CD4-positive, alpha-beta T cell (primary cell): ENCODE data around the gene TSR3. TPM values are rescaled to one million over a fixed set of nuclear protein-coding genes. Genes with fewer than 3 reads are reported as not detected.

Source experiments
- ATAC-seq: fragments of 200-7000 bp; cut with Tn5 transposase; one replicate; pipeline ENCODE4 v1.10.0; 2022; ENCODE audit warnings: mild to moderate bottlenecking; ENCODE audit not compliant: poor library complexity
- CTCF ChIA-PET: fragments of 350-600 bp; sonication (Branson Sonifier 250); formaldehyde crosslinking; loops from one replicate; lab custom pipeline; 2021; ENCODE audit warnings: antibody characterized with exemption, inconsistent platforms; lab: Charles Lee
- POLR2A ChIA-PET: fragments of 350-600 bp; sonication (Branson Sonifier 250); formaldehyde crosslinking; loops from one replicate; lab custom pipeline; 2021; ENCODE audit warnings: antibody characterized with exemption, inconsistent platforms; lab: Charles Lee
- DNase-seq, 14 experiments: peaks; one replicate each; pipeline ENCODE4 v3.0.0-alpha.2; 2013 to 2020; ENCODE audit warnings: mixed read lengths in 2 of 14
- H3K27ac ChIP-seq, 2 donors: one replicate each; pipeline versions ENCODE4 v1.5.1 to v1.7.0; 2013; ENCODE audit warnings: low read length in 2 of 2, low read depth in 1 of 2, mild to moderate bottlenecking in 1 of 2
- H3K27me3 ChIP-seq, 2 experiments: 1 replicate in 1 of 2; 2 replicates in 1 of 2; pipeline versions ENCODE4 v1.6.1 to v1.7.0; 2013; ENCODE audit warnings: low read length in 2 of 2, control low read depth in 1 of 2, mild to moderate bottlenecking in 1 of 2, moderate library complexity in 1 of 2; ENCODE audit not compliant: insufficient read depth in 2 of 2, control insufficient read depth in 1 of 2
- H3K36me3 ChIP-seq: one replicate; pipeline ENCODE4 v1.6.1; 2013; ENCODE audit warnings: low read length, control low read depth; ENCODE audit not compliant: insufficient read depth
- H3K4me1 ChIP-seq: one replicate; pipeline ENCODE4 v1.6.1; 2013; ENCODE audit warnings: low read length, control low read depth; ENCODE audit not compliant: insufficient read depth
- H3K4me3 ChIP-seq: one replicate; pipeline ENCODE4 v1.5.1; 2013; ENCODE audit warnings: mild to moderate bottlenecking, low read length, moderate library complexity
- H3K9me3 ChIP-seq, 2 experiments: 1 replicate in 1 of 2; 2 replicates in 1 of 2; pipeline versions ENCODE4 v1.6.1 to v1.7.0; 2013; ENCODE audit warnings: low read length in 2 of 2, mild to moderate bottlenecking in 2 of 2, control low read depth in 1 of 2, moderate library complexity in 1 of 2; ENCODE audit not compliant: control insufficient read depth in 1 of 2, insufficient read depth in 1 of 2
- H3K27ac Mint-ChIP-seq: one replicate; pipeline ENCODE4 v1.8.0; 2020; ENCODE audit warnings: mixed read lengths
- H3K27me3 Mint-ChIP-seq: one replicate; pipeline ENCODE4 v1.8.0; 2021; ENCODE audit warnings: mixed read lengths
- H3K36me3 Mint-ChIP-seq: one replicate; pipeline ENCODE4 v1.8.0; 2021; ENCODE audit warnings: low read depth, mixed read lengths
- H3K4me1 Mint-ChIP-seq: one replicate; pipeline ENCODE4 v1.8.0; 2021; ENCODE audit warnings: low read depth, mixed read lengths
- H3K4me3 Mint-ChIP-seq: one replicate; pipeline ENCODE4 v1.8.0; 2020; ENCODE audit warnings: mild to moderate bottlenecking, mixed read lengths
- H3K9me3 Mint-ChIP-seq: one replicate; pipeline ENCODE4 v1.8.0; 2020; ENCODE audit warnings: mixed read lengths
- CTCF ChIP-seq: fragments of 200-600 bp; IDR thresholded peaks from one replicate; pipeline ENCODE4 v1.8.0; 2022; ENCODE audit warnings: antibody characterized with exemption, mild to moderate bottlenecking
- intact Hi-C, 2 experiments: fragments of 100-400 bp; cut with DNase I in 1 of 2; cut with micrococcal nuclease in 1 of 2; formaldehyde crosslinking; loops; one replicate each; pipeline versions ENCODE4 v1.15.1 to v1.9.0; 2023 to 2025; cut with DNase I, micrococcal nuclease
- total RNA-seq, 174 experiments: library from RNA in 2 of 174; stranded (reverse) in 2 of 174; gene quantifications; one replicate each; pipeline ENCODE4 v1.2.3 and lab custom pipeline; 2021 to 2026

Gene TSR3
- total RNA-seq, 2 experiments from 2014 or later: 19.9 to 21.4 TPM

- Mint-ChIP-seq H3K4me3 (no peak overlapping the region), H3K27ac (no peak overlapping the region), H3K9me3 (no peaks in the 10 kb centered on the region), H3K27me3 (no peaks in the 10 kb centered on the region), H3K36me3 (peaks cover 31% of the 10 kb centered on the region), H3K4me1 (peaks cover under 1% of the 10 kb centered on the region)
- TF ChIP-seq CTCF: no peak
- CTCF ChIA-PET: no interaction called here
- Histone ChIP-seq H3K27ac (no peak overlapping the region), H3K4me1 (peaks cover 2% of the 10 kb centered on the region), H3K9me3 (no peaks in the 10 kb centered on the region), H3K36me3 (peaks cover 47% of the 10 kb centered on the region), H3K4me3 (no peak overlapping the region), H3K27me3 (no peaks in the 10 kb centered on the region)
- ATAC-seq (no peak), DNase-seq (no peak)
- POLR2A ChIA-PET: no interaction called here
- intact Hi-C loops: no loop called here
These were observed 33.6 kb upstream of the TSR3 start for GRCh38 chr16:1385232-1385631.

GRCh38 chr16:1383556-1383955, 31.9 kb upstream of the TSR3 start:
- Histone ChIP-seq H3K4me3 (no peak overlapping the region), H3K9me3 (no peaks in the 10 kb centered on the region), H3K27me3 (no peaks in the 10 kb centered on the region), H3K27ac (no peak overlapping the region), H3K4me1 (peaks cover 17% of the 10 kb centered on the region), H3K36me3 (peaks cover 36% of the 10 kb centered on the region)
- Mint-ChIP-seq H3K36me3 (peaks cover 33% of the 10 kb centered on the region), H3K27ac (no peak overlapping the region), H3K4me3 (no peak overlapping the region), H3K27me3 (no peaks in the 10 kb centered on the region), H3K9me3 (no peaks in the 10 kb centered on the region), H3K4me1 (peaks cover 9% of the 10 kb centered on the region)
- TF ChIP-seq CTCF: no peak
- ChIA-PET CTCF (interaction anchor here (0.8 kb wide), 1 partner anchor 20 kb away, joined by 3 read pairs; no protein-coding TSS in a partner anchor), POLR2A (no interaction called here)
- ATAC-seq: no peak
- DNase-seq: no peak
- intact Hi-C loops: no loop called here

GRCh38 chr16:1381612-1382406, 30.1 kb upstream of the TSR3 start:
- DNase-seq (no peak), ATAC-seq (no peak)
- Mint-ChIP-seq H3K4me3 (no peak overlapping the region), H3K4me1 (peaks cover 9% of the 10 kb centered on the region), H3K27me3 (no peaks in the 10 kb centered on the region), H3K27ac (no peak overlapping the region), H3K36me3 (peaks cover 38% of the 10 kb centered on the region), H3K9me3 (no peaks in the 10 kb centered on the region)
- peaks cover 34% of the 10 kb centered on the region for H3K36me3 ChIP-seq
- H3K4me1 ChIP-seq: peaks cover 23% of the 10 kb centered on the region
- ChIA-PET POLR2A (interaction anchor here (1.2 kb wide), 1 partner anchor 18 kb away, joined by 3 read pairs; no protein-coding TSS in a partner anchor), CTCF (interaction anchor here (3.8 kb wide), 1 partner anchor 18 kb away, joined by 15 read pairs; no protein-coding TSS in a partner anchor)
- intact Hi-C loops: no loop called here
- H3K27me3 ChIP-seq: no peaks in the 10 kb centered on the region
- no peaks in the 10 kb centered on the region for H3K9me3 ChIP-seq
- no peak overlapping the region for H3K27ac ChIP-seq
- no peak for TF ChIP-seq CTCF
- no peak overlapping the region for H3K4me3 ChIP-seq
